K562 (cell line): ENCODE data around the gene LEPROT. TPM values are rescaled to one million over a fixed set of nuclear protein-coding genes. Genes with fewer than 3 reads are reported as not detected.

Experiments
- ASH1L ChIP-seq: fragments of 450-650 bp; IDR thresholded peaks from 2 replicates; pipeline ENCODE4 v1.6.1; 2018; ENCODE audit warnings: borderline replicate concordance, mild to moderate bottlenecking, low read depth; ENCODE audit not compliant: partially characterized antibody
- ATF6 ChIP-seq: sonication (generic); formaldehyde crosslinking; IDR thresholded peaks from 2 replicates; pipeline ENCODE4 v1.4.0; 2020; ENCODE audit warnings: mild to moderate bottlenecking, missing genetic modification reagents
- BMI1 ChIP-seq: fragments of 150-350 bp; IDR thresholded peaks from 2 replicates; pipeline ENCODE4 v1.6.1; 2014; ENCODE audit warnings: low read length
- C11orf30 ChIP-seq: fragments of 450-650 bp; IDR thresholded peaks from 2 replicates; pipeline ENCODE4 v1.6.1; 2016; ENCODE audit warnings: low read depth, mild to moderate bottlenecking
- CAMTA2 ChIP-seq: fragments of 250-450 bp; sonication (Bioruptor Pico); conservative IDR thresholded peaks from 2 replicates; pipeline ENCODE4 v1.5.1; 2022
- EHMT2 ChIP-seq: fragments of 450-650 bp; IDR thresholded peaks from 2 replicates; pipeline ENCODE4 v1.6.1; 2018; ENCODE audit warnings: antibody characterized with exemption
- L3MBTL2 ChIP-seq: fragments of 450-650 bp; IDR thresholded peaks from 2 replicates; pipeline ENCODE4 v1.6.1; 2016; ENCODE audit warnings: mild to moderate bottlenecking, moderate library complexity
- NCOR1 ChIP-seq: fragments of 450-650 bp; IDR thresholded peaks from 2 replicates; pipeline ENCODE4 v1.6.1; 2016; ENCODE audit warnings: mild to moderate bottlenecking, moderate library complexity
- NR1H2 ChIP-seq: sonication (generic); formaldehyde crosslinking; IDR thresholded peaks from 2 replicates; pipeline ENCODE4 v1.4.0; 2020; ENCODE audit warnings: mild to moderate bottlenecking, missing genetic modification reagents
- POLR2A ChIP-seq: fragments of 450-650 bp; conservative IDR thresholded peaks from 2 replicates; pipeline ENCODE4 v1.6.1; 2016
- PRMT5 ChIP-seq: sonication (generic); formaldehyde crosslinking; IDR thresholded peaks from 2 replicates; pipeline ENCODE4 v1.5.0; 2020; ENCODE audit warnings: missing genetic modification reagents
- SAFB2 ChIP-seq: fragments of 200-400 bp; formaldehyde crosslinking; IDR thresholded peaks from 2 replicates; pipeline ENCODE4 v1.6.1; 2018; ENCODE audit warnings: borderline replicate concordance, low read length, low read depth, moderate library complexity; ENCODE audit not compliant: severe bottlenecking
- SMAD4 ChIP-seq: fragments of 250-450 bp; sonication (Bioruptor Pico); conservative IDR thresholded peaks from 2 replicates; pipeline ENCODE4 v1.8.0; 2021; ENCODE audit warnings: inconsistent platforms, mild to moderate bottlenecking, moderate library complexity
- TCF3 ChIP-seq: sonication (generic); formaldehyde crosslinking; IDR thresholded peaks from 2 replicates; pipeline ENCODE4 v1.4.0; 2020; ENCODE audit warnings: mild to moderate bottlenecking, missing genetic modification reagents
- XRCC3 ChIP-seq: fragments of 450-650 bp; IDR thresholded peaks from 2 replicates; pipeline ENCODE4 v1.6.1; 2017; ENCODE audit warnings: mild to moderate bottlenecking, moderate library complexity
- ZNF12 ChIP-seq: sonication (generic); formaldehyde crosslinking; IDR thresholded peaks from 2 replicates; pipeline ENCODE4 v1.4.0; 2020; ENCODE audit warnings: mild to moderate bottlenecking, missing genetic modification reagents
- ZNF146 ChIP-seq: IDR thresholded peaks from one replicate; pipeline ENCODE4 v1.6.1; 2018; ENCODE audit warnings: missing compliant biosample characterization; ENCODE audit not compliant: unreplicated experiment
- ZNF175 ChIP-seq: fragments of 200-800 bp; sonication (Bioruptor generic); IDR thresholded peaks from 2 replicates; pipeline ENCODE4 v1.6.1; 2016; ENCODE audit warnings: low read depth, mild to moderate bottlenecking, missing genetic modification characterization, missing compliant biosample characterization
- ZNF3 ChIP-seq: fragments of 250-450 bp; sonication (Bioruptor Pico); IDR thresholded peaks from 2 replicates; pipeline ENCODE4 v1.5.0; 2021; ENCODE audit warnings: mild to moderate bottlenecking, moderate library complexity
- ZNF311 ChIP-seq: fragments of 250-450 bp; sonication (Bioruptor Pico); IDR thresholded peaks from 2 replicates; pipeline ENCODE4 v1.4.0; 2020; ENCODE audit warnings: mild to moderate bottlenecking, moderate library complexity
- ZNF592 ChIP-seq: fragments of 450-650 bp; IDR thresholded peaks from 2 replicates; pipeline ENCODE4 v1.6.1; 2017; ENCODE audit warnings: antibody characterized with exemption, mild to moderate bottlenecking
- ZNF766 ChIP-seq: fragments of 200-800 bp; sonication (Bioruptor generic); conservative IDR thresholded peaks from 2 replicates; pipeline ENCODE4 v1.6.1; 2016; ENCODE audit warnings: missing genetic modification characterization, missing compliant biosample characterization
- ZNF778 ChIP-seq: fragments of 450-650 bp; formaldehyde crosslinking; IDR thresholded peaks from 2 replicates; pipeline ENCODE4 v1.4.0; 2020; ENCODE audit warnings: mild to moderate bottlenecking, moderate library complexity
- polyA plus RNA-seq, 8 experiments: library from polyadenylated mRNA; depleted of rRNA in 4 of 8; stranded (reverse) in 5 of 8; unstranded in 3 of 8; fragments of >200 nt; fragmentation: Nextera tagmentation in 2 of 8; fragmentation: Illumina TruSeq in 1 of 8; extraction: Ambion mirVana in 2 of 8; extraction: Trizol in 1 of 8; gene quantifications; 2 replicates each; pipeline versions ENCODE4 v1.2.1 to v1.2.3, GENCODE V29; 2011 to 2014; ENCODE audit warnings: inconsistent platforms in 1 of 8, missing spikeins in 1 of 8
- total RNA-seq, 7 experiments: library from RNA; depleted of rRNA in 6 of 7; stranded (reverse); fragments of >200 nt in 6 of 7; fragmentation: Illumina TruSeq in 2 of 7; extraction: Trizol in 2 of 7; gene quantifications; 2 replicates each; pipeline versions ENCODE4 v1.2.1 to v1.2.3, GENCODE V29; 2011 to 2021; ENCODE audit warnings: low replicate concordance in 1 of 7
- TF ChIP-seq, protein P1 (sequence below): fragments of 450-650 bp; IDR thresholded peaks from one replicate; pipeline ENCODE4 v1.6.1; 2018; ENCODE audit warnings: mild to moderate bottlenecking, moderate library complexity; ENCODE audit not compliant: partially characterized antibody

Gene LEPROT
- total and polyA plus RNA-seq, 9 of the 15 experiments (the other 6 are each of a cell fraction or from before 2014, with no cell fraction given): 28.1 to 97.5 (median 45.8) TPM

DNA sequence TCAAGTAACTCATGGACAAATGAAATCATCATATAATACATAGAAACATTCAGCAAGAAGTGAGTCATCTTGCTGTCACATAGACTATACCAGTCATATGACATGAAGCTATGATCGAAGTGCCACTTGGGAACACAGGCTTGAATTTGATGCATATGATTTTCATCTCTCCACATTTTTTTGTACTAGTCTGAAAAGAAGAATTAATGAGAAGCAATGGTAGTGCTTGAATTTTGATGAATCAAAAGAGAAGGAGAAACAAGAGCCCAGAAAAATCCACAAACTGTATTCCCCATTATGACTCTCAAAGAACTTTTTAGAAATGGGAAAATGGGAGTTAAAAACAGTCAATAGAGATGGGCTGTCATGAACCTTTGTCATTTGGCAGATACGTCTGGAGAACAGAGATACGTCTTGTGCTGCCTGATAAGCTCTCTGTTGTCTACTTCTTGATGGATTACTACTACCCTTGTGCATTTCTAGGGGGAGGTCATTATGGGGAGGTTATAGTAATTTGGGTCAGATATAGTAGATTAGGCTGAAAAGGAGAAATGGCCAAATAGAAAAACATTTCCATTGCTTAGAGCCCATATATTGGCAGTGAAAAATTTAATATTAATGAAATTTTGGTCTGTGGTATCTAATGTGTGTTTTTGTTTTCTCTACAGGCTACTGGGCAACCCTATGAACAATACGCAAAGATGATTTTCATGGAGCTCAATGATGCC is 8.0 kb upstream of the LEPROT start (continued):
- no peak for TF ChIP-seq ATF6 (CRISPR knock-in tag)
- TF ChIP-seq NCOR1: peak; percentile 99
- TF ChIP-seq ZNF778 (CRISPR knock-in tag): no peak
- peak; percentile 51; the same call in 1 of the 2 replicates for TF ChIP-seq ZNF311 (CRISPR knock-in tag)
- TF ChIP-seq PRMT5 (CRISPR knock-in tag): no peak
- peak; percentile 72 for TF ChIP-seq L3MBTL2
- no peak for TF ChIP-seq ASH1L
- no peak for TF ChIP-seq BMI1
- TF ChIP-seq SMAD4 (CRISPR knock-in tag): peak; percentile 94
- TF ChIP-seq ZNF146 (CRISPR knock-in tag): no peak
- peak; percentile 97 for TF ChIP-seq TCF3 (CRISPR knock-in tag)
- peak; percentile 82 for TF ChIP-seq ZNF592
- no peak for TF ChIP-seq CAMTA2 (CRISPR knock-in tag)
- no peak for TF ChIP-seq ZNF3 (CRISPR knock-in tag)
- TF ChIP-seq NR1H2 (CRISPR knock-in tag): no peak
- TF ChIP-seq ZNF766 (CRISPR knock-in tag): peak; percentile 73; the same call in 1 of the 2 replicates
- no peak for TF ChIP-seq SAFB2
- peak; percentile 95 for TF ChIP-seq ZNF175 (CRISPR knock-in tag)
- peak; percentile 80 for TF ChIP-seq EHMT2
- no peak for TF ChIP-seq ZNF12 (CRISPR knock-in tag)
- no peak for TF ChIP-seq POLR2A
- TF ChIP-seq XRCC3: no peak
- TF ChIP-seq, protein P1, sequence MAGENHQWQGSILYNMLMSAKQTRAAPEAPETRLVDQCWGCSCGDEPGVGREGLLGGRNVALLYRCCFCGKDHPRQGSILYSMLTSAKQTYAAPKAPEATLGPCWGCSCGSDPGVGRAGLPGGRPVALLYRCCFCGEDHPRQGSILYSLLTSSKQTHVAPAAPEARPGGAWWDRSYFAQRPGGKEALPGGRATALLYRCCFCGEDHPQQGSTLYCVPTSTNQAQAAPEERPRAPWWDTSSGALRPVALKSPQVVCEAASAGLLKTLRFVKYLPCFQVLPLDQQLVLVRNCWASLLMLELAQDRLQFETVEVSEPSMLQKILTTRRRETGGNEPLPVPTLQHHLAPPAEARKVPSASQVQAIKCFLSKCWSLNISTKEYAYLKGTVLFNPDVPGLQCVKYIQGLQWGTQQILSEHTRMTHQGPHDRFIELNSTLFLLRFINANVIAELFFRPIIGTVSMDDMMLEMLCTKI: no peak
- TF ChIP-seq C11orf30: no peak; the same call in 1 of the 2 replicates
